Right atrium auricular region (tissue), 2 donors: ENCODE results near the gene POLR2B. TPM values are rescaled to one million over a fixed set of nuclear protein-coding genes. Genes with fewer than 3 reads are reported as not detected.
A peak's percentile ranks its signal among the peaks of the same experiment; 100 is the strongest.
"Not testable (repeated sequence)": the region's sequence is repeated elsewhere in the genome, so short reads cannot be mapped to it uniquely, and the experiment has no call there.

Experiments
- DNase-seq: peaks from one replicate; pipeline ENCODE4 v3.0.0-alpha.2; 2019; ENCODE audit warnings: low spot score
- H3K27ac ChIP-seq, 2 donors: fragments of 200-600 bp; sonication (generic); 1 replicate in 1 of 2; 2 replicates in 1 of 2; pipeline ENCODE4 v1.5.1; 2016 to 2019
- H3K27me3 ChIP-seq, 2 donors: fragments of 200-600 bp; sonication (generic); one replicate each; pipeline versions ENCODE4 v1.5.1 to v1.6.0; 2017 to 2019
- H3K36me3 ChIP-seq: fragments of 200-600 bp; sonication (generic); one replicate; pipeline ENCODE4 v1.5.1; 2016
- H3K4me1 ChIP-seq, 2 donors: fragments of 200-600 bp; sonication (generic); one replicate each; pipeline versions ENCODE4 v1.5.1 to v1.6.0; 2017 to 2019
- H3K4me3 ChIP-seq, 2 donors: fragments of 200-600 bp; sonication (generic); 1 replicate in 1 of 2; 2 replicates in 1 of 2; pipeline ENCODE4 v1.5.1; 2017 to 2019; ENCODE audit warnings: mild to moderate bottlenecking in 1 of 2, moderate library complexity in 1 of 2
- H3K9me3 ChIP-seq, 2 donors: fragments of 200-600 bp; sonication (generic); one replicate each; pipeline ENCODE4 v1.5.1; 2019
- CTCF ChIP-seq, 2 donors: fragments of 200-600 bp; sonication (generic); IDR thresholded peaks; one replicate each; pipeline ENCODE4 v1.5.1; 2019; ENCODE audit warnings: antibody characterized with exemption in 2 of 2
- total RNA-seq, 2 donors: library from RNA; depleted of rRNA; stranded (reverse); fragments of >200 nt; gene quantifications; one replicate each; pipeline ENCODE4 v1.1.0, GENCODE V29; 2016

The POLR2B gene
- total RNA-seq, 2 donors from 2014 or later, result 55.3 to 56.2 TPM

- H3K4me1 ChIP-seq, result peaks cover 0 to 65% of the 10 kb centered on the region in 2 donors
- H3K4me3 ChIP-seq, result no peak overlapping the region
- no peaks in the 10 kb centered on the region for H3K9me3 ChIP-seq
- H3K27ac ChIP-seq, result peak overlapping the region; percentile 70 to 76
- no peak for TF ChIP-seq CTCF (IDR thresholded peaks at IDR 0.05)
- H3K36me3 ChIP-seq, result no peaks in the 10 kb centered on the region
- no peak for DNase-seq
- no peaks in the 10 kb centered on the region for H3K27me3 ChIP-seq
These were observed 65.6 kb downstream of the POLR2B start for GRCh38 chr4:57044279-57044678.

GRCh38 chr4:57044996-57045395, 66.3 kb downstream of the POLR2B start:
- Histone ChIP-seq H3K4me3 (no peak overlapping the region), H3K27me3 (no peaks in the 10 kb centered on the region), H3K27ac (peak overlapping the region; percentile 70 to 76), H3K9me3 (no peaks in the 10 kb centered on the region), H3K4me1 (peaks cover 0 to 61% of the 10 kb centered on the region in 2 donors), H3K36me3 (no peaks in the 10 kb centered on the region)
- DNase-seq, result no peak
- no peak for TF ChIP-seq CTCF (IDR thresholded peaks at IDR 0.05)

GRCh38 chr4:57047046-57047445, 68.3 kb downstream of the POLR2B start:
- not testable (repeated sequence) for H3K36me3 ChIP-seq, H3K9me3 ChIP-seq, H3K27me3 ChIP-seq, H3K4me3 ChIP-seq, DNase-seq
- Histone ChIP-seq H3K4me1 (peaks cover 0 to 70% of the 10 kb centered on the region in 2 donors), H3K27ac (peak overlapping the region in 1 of 2 donors; percentile 6)

- peaks cover 0 to 59% of the 10 kb centered on the region in 2 donors for H3K4me1 ChIP-seq
- TF ChIP-seq CTCF (IDR thresholded peaks at IDR 0.05), result no peak
- DNase-seq, result no peak
These were observed 70.1 kb downstream of the POLR2B start for GRCh38 chr4:57048590-57049304.

GRCh38 chr4:57051095-57051494, 72.4 kb downstream of the POLR2B start:
- H3K9me3 ChIP-seq, result no peaks in the 10 kb centered on the region
- H3K27ac ChIP-seq, result peak overlapping the region; percentile 52
- peak; percentile 42 for DNase-seq
- no peak overlapping the region for H3K4me3 ChIP-seq
- peaks cover 0 to 49% of the 10 kb centered on the region in 2 donors for H3K4me1 ChIP-seq
- no peak for TF ChIP-seq CTCF (IDR thresholded peaks at IDR 0.05)
- no peaks in the 10 kb centered on the region for H3K27me3 ChIP-seq
- no peaks in the 10 kb centered on the region for H3K36me3 ChIP-seq

More at GRCh38 chr4:57048590-57049304, 70.1 kb downstream of the POLR2B start:
- Histone ChIP-seq H3K27ac (peak overlapping the region; percentile 18 to 52), H3K4me3 (no peak overlapping the region), H3K9me3 (no peaks in the 10 kb centered on the region), H3K36me3 (no peaks in the 10 kb centered on the region), H3K27me3 (no peaks in the 10 kb centered on the region)

- TF ChIP-seq CTCF (IDR thresholded peaks at IDR 0.05), result no peak
- Histone ChIP-seq H3K4me1 (peaks cover 0 to 53% of the 10 kb centered on the region in 2 donors), H3K27ac (peak overlapping the region; percentile 52), H3K27me3 (no peaks in the 10 kb centered on the region), H3K4me3 (no peak overlapping the region), H3K36me3 (no peaks in the 10 kb centered on the region), H3K9me3 (no peaks in the 10 kb centered on the region)
- no peak for DNase-seq
These were observed 72.8 kb downstream of the POLR2B start for GRCh38 chr4:57051524-57051923.
